Colon (tissue), 2 donors: Measurements from ENCODE around the gene CDIPT.
"Not testable (repeated sequence)": the region's sequence is repeated elsewhere in the genome, so short reads cannot be mapped to it uniquely, and the experiment has no call there.

Source experiments
- FAIRE-seq: peaks from 2 replicates; lab custom pipeline; 2012; peaks lifted over from hg19 to GRCh38; lab: Jason Lieb, UNC
- donor health status: control.
- donor health status: control.

CDIPT gene

GRCh38 chr16:29896841-29897240 is 33.8 kb upstream of the CDIPT start:
- no peak for FAIRE-seq

- FAIRE-seq: no peak
Observed at GRCh38 chr16:29894352-29894751, 31.3 kb upstream of the CDIPT start.

GRCh38 chr16:29893553-29893952 is 30.5 kb upstream of the CDIPT start:
- FAIRE-seq: no peak

GRCh38 chr16:29892458-29892813 is 29.4 kb upstream of the CDIPT start:
- no peak for FAIRE-seq

GRCh38 chr16:29891525-29892457 is 28.8 kb upstream of the CDIPT start:
- no peak for FAIRE-seq

- not testable (repeated sequence) for FAIRE-seq
Observed at GRCh38 chr16:29889372-29889771, 26.3 kb upstream of the CDIPT start.

- FAIRE-seq: no peak
Observed at GRCh38 chr16:29883987-29884386, 21.0 kb upstream of the CDIPT start.

GRCh38 chr16:29881050-29881449 is 18.0 kb upstream of the CDIPT start:
- no peak for FAIRE-seq

- FAIRE-seq: no peak
Observed at GRCh38 chr16:29878172-29878571, 15.1 kb upstream of the CDIPT start.

GRCh38 chr16:29877266-29877961 is 14.4 kb upstream of the CDIPT start:
- no peak for FAIRE-seq

GRCh38 chr16:29876594-29877249 is 13.7 kb upstream of the CDIPT start:
- FAIRE-seq: no peak

GRCh38 chr16:29876217-29876593 is 13.2 kb upstream of the CDIPT start:
- FAIRE-seq: no peak

GRCh38 chr16:29875206-29875605 is 12.2 kb upstream of the CDIPT start:
- FAIRE-seq: no peak

GRCh38 chr16:29873319-29873718 is 10.3 kb upstream of the CDIPT start:
- no peak for FAIRE-seq

GRCh38 chr16:29871822-29872546 is 9.0 kb upstream of the CDIPT start:
- FAIRE-seq: no peak

- FAIRE-seq: not testable (repeated sequence)
Observed at GRCh38 chr16:29869067-29869466, 6.0 kb upstream of the CDIPT start.

GRCh38 chr16:29868396-29869009 is 5.5 kb upstream of the CDIPT start:
- FAIRE-seq: no peak

GRCh38 chr16:29864205-29864604 is 1.2 kb upstream of the CDIPT start:
- FAIRE-seq: no peak

- no peak for FAIRE-seq
Observed at GRCh38 chr16:29863669-29863984, 601 bp upstream of the CDIPT start.

- no peak for FAIRE-seq
Observed at GRCh38 chr16:29862383-29862883, 593 bp downstream of the CDIPT start.

- FAIRE-seq: no peak
Observed at GRCh38 chr16:29860218-29860617, 2.8 kb downstream of the CDIPT start.

GRCh38 chr16:29858974-29859373 is 4.1 kb downstream of the CDIPT start:
- FAIRE-seq: no peak
